Measurements from ENCODE around the gene TTC17.
A peak's percentile ranks its signal among the peaks of the same experiment; 100 is the strongest.
"Not testable (repeated sequence)": the region's sequence is repeated elsewhere in the genome, so short reads cannot be mapped to it uniquely, and the experiment has no call there.

The TTC17 gene

GRCh38 chr11:43358801-43359421, at the start of gene TTC17:
Gene TTC17, plus strand, starts transcription at chr11:43358920. Its CDS starts 35 bp downstream, at chr11:43358955.
- DNase-seq (ENCODE audit: low read depth), result peak; percentile 60

- DNase-seq (ENCODE audit: low read depth), result peak; percentile 64
Measured at GRCh38 chr11:43311791-43312607, 46.7 kb upstream of the TTC17 start, which contains the start of gene API5. Gene API5, plus strand, starts transcription at chr11:43311996. Its CDS starts 132 bp downstream, at chr11:43312128.

- no peak for DNase-seq (ENCODE audit: low read depth)
Measured at GRCh38 chr11:43315966-43316365, 42.8 kb upstream of the TTC17 start.

- DNase-seq (ENCODE audit: low read depth), result no peak
Measured at GRCh38 chr11:43316451-43316850, 42.3 kb upstream of the TTC17 start.

- DNase-seq (ENCODE audit: low read depth), result peak; percentile 95
Measured at GRCh38 chr11:43327987-43328386, 30.7 kb upstream of the TTC17 start.

GRCh38 chr11:43328482-43328881, 30.2 kb upstream of the TTC17 start:
- DNase-seq (ENCODE audit: low read depth), result no peak

GRCh38 chr11:43341159-43341558, 17.6 kb upstream of the TTC17 start:
- DNase-seq (ENCODE audit: low read depth), result no peak

GRCh38 chr11:43351426-43351825, 7.3 kb upstream of the TTC17 start:
- DNase-seq (ENCODE audit: low read depth), result not testable (repeated sequence)

GRCh38 chr11:43354311-43354710, 4.4 kb upstream of the TTC17 start:
- no peak for DNase-seq (ENCODE audit: low read depth)

GRCh38 chr11:43356336-43356735, 2.4 kb upstream of the TTC17 start:
- no peak for DNase-seq (ENCODE audit: low read depth)

GRCh38 chr11:43358279-43358800, 380 bp upstream of the TTC17 start:
- DNase-seq (ENCODE audit: low read depth), result no peak

- no peak for DNase-seq (ENCODE audit: low read depth)
Measured at GRCh38 chr11:43359422-43359818, 700 bp downstream of the TTC17 start.

GRCh38 chr11:43360361-43361032, 1.8 kb downstream of the TTC17 start:
- DNase-seq (ENCODE audit: low read depth), result no peak

- DNase-seq (ENCODE audit: low read depth), result no peak
Measured at GRCh38 chr11:43366677-43367076, 8.0 kb downstream of the TTC17 start.

GRCh38 chr11:43367382-43368178, 8.9 kb downstream of the TTC17 start:
- DNase-seq (ENCODE audit: low read depth), result no peak

GRCh38 chr11:43376065-43376464, 17.3 kb downstream of the TTC17 start:
- DNase-seq (ENCODE audit: low read depth), result no peak

GRCh38 chr11:43376594-43376993, 17.9 kb downstream of the TTC17 start:
- DNase-seq (ENCODE audit: low read depth), result peak; percentile 51

- DNase-seq (ENCODE audit: low read depth), result no peak
Measured at GRCh38 chr11:43377389-43377788, 18.7 kb downstream of the TTC17 start.

- no peak for DNase-seq (ENCODE audit: low read depth)
Measured at GRCh38 chr11:43378897-43379296, 20.2 kb downstream of the TTC17 start.

GRCh38 chr11:43381802-43382201, 23.1 kb downstream of the TTC17 start:
- DNase-seq (ENCODE audit: low read depth), result no peak

GRCh38 chr11:43382614-43383013, 23.9 kb downstream of the TTC17 start:
- no peak for DNase-seq (ENCODE audit: low read depth)

- DNase-seq (ENCODE audit: low read depth), result no peak
Measured at GRCh38 chr11:43384393-43384792, 25.7 kb downstream of the TTC17 start.

All from non-pigmented ciliary epithelial cell (primary cell).